GM18499 (cell line): ENCODE measurements around the gene C4BPB.

Experiments used
- ATAC-seq: cut with Tn5 transposase; IDR thresholded peaks from one replicate; pipeline ENCODE4 v1.9.1; 2021; ENCODE audit warnings: moderate number of reproducible peaks; ENCODE audit not compliant: insufficient read depth, unreplicated experiment

The C4BPB gene

DNA sequence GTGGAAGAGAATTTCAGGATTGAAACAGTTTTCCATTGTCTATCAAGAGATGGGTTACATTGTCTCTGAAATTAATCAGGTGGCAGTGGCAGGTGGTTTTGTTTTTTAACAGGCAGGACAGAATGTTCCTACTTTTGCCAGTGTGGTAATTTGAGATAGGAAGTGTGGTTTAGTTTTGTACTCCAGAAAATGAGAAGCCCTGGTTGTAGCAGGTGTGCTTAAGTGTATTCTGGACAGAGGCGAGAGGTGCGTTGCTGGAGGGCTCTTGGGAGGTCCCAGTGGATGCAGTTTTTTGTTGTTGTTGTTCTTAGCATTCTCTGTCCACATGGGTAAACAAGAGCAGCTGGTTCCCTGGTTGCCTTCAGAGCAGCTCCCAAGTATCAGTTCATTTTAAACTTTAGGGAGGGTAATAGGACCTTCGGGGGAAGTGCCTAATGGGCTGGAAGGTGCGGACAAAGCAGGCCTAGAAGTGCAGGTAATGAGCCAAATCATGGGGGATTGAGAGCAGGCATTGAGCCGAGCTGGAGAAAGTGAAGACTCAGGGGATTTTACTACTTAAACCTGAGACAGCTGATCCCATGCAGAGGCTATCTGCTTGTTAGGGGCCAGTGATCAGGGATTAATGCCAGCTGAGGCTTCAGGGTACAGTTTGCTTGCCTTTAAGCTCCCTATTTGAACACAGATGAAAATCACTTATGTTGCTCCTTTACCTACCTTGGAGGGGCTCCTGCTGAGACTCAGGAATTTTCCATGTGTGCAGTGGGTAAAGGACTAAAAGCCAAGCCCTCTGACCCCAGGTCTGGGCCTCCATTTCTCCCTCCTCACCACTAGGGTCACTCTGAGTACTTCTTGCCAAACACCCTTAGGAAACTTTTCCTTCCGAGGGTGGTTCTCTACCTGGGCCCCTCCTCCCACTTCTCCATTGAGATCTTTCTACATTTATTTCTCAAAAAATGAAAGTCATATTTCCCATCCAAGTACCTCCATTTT lies 29.5 kb upstream of the C4BPB start:
- no peak for ATAC-seq

DNA sequence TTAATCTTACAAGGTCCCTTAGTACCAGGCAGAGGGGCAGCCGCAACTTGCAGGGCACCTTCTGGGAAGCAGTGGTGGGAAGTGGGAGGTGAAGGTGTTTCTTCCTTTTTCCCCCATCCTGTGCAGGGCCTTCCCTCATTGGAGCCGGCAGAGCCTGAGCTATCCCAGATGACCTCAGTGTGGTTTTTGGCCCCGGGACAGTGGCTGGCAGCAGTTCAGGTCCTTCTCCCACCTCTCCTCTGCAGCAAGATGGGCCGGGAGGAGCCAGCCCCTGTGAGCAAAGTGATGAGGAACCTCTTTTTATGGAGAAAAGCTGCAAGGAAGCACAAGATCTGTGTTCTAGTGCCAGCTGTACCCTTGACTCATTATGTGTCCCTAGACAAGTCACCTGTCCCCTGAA lies 28.8 kb upstream of the C4BPB start:
- no peak for ATAC-seq

DNA sequence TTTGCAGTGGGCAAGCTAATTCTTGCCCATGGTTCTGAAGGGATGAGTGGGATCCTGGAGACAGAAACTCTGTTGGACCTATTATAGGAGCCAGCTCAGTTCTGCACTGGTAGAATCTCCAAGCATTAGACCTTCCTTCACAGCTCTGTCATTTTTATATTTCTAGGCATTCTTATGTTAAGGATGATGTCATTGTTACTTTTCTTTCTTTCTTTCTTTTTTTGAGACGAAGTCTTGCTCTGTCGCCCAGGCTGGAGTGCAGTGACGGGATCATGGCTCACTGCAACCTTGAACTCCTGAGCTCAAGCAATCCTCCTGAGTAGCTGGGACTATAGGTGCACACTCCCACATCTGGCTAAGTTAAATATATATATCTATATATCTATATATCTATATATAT lies 28.1 kb upstream of the C4BPB start:
- no peak for ATAC-seq

DNA sequence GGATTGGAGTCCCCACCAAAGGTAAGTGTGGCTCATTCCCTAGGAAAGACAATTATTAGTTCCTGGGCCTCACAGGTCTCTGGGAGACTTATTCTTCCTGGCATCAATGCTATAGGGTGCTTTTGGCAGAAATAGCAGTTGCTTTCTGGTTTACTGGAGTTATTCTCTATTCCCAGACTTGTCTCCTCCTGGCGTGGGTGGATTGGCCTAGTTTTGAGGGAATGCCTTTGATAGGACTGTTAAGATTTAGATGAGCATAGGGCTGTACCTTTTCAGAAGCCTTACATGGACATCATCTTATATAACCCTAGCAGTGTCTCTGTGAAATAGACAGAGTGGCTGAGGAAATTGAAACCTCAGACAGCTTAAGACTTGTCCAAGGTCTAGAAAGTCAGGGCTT lies 26.6 kb upstream of the C4BPB start:
- ATAC-seq, result no peak

DNA sequence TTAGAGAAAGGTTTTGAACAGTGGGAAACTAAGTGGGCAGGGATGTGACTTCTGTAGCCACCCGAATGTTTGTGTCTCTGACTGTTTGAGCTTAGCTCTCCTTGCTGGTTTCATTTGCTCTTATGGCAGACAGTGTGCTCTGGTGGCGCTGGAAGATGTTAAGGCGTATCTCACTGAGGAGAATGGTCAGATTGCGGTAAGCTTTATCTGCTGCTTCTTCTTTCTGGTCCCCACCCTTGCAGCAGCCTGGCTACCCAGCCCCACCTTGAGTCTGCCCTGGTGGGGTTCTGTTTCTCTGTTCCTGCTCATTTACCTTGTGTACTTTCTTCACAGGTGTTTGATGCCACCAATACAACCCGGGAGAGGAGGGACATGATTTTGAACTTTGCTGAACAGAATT lies 25.6 kb upstream of the C4BPB start:
- ATAC-seq, result no peak

DNA sequence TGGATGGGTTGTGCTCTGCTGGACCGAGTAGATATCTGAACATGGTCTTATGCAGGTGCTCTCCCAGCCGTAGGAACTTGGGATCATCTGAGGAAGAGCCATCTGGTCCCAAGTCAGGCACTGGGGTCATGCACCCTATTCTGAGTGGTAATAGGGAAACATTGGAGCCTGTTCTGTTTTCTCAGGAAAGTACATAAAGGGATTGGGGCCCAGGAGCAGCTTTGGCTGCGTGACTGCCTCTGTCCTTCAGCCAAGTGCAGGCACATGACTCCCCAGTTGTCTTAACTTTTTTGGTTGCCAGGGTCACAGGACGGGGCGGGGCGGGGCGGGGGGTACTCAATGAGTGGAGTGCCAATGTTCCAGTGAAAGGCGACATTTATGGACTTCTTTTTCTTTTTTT lies 24.1 kb upstream of the C4BPB start:
- no peak for ATAC-seq

DNA sequence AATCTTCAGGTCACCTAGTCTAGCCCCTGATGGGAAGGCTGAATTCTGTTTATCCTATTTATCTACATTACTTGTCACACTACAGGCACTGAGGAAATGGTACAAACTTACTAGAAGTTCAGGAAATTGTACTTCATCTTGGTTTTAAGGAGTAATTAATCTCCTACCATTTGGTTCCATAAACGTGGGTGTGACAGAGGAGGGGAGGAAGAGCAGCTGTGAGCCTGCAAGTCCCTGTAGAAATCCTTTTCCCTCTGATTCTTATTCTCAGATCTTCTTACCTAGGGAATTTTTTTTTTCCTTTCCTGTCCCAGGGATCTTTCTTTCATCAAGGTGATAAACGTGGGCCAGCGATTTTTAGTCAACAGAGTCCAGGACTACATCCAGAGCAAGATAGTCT lies 21.5 kb upstream of the C4BPB start:
- no peak for ATAC-seq

DNA sequence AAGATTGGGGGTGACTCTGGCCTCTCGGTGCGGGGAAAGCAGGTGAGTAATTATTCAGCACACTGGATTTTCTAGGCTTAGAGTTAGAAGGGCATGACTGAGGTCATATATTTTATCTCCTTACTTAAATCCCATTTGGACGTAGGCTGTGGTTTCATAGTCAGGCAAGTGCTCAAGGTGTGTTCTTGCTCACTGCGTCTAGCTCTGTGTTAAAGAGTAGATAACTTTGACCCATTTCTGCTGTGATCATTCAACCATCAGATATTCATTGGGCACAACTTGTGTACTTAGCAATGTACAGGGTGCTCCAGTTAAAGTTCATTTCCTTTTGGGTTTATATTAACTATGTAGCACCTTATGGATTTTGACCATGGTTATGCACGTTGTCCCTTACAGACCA lies 21.0 kb upstream of the C4BPB start:
- ATAC-seq, result no peak

DNA sequence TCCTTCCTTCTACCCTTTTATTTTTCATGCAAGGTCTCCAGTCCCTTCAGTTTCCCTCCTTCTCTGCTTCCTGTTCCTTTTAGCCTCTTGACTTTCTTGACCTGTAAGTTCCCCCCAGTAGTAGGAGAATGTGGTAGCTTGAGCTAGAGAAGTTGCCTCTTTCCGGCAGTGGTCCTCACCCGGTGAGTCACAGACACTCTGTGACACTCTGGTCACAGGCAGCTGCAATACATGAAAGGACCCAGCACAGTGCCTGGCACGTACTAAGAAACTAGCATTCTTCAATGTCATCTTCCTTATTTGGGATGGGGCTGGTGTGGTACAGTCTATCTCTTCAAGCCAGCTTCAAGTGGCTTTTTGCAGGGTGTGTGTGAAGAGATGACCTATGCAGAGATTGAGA lies 19.6 kb upstream of the C4BPB start:
- no peak for ATAC-seq

DNA sequence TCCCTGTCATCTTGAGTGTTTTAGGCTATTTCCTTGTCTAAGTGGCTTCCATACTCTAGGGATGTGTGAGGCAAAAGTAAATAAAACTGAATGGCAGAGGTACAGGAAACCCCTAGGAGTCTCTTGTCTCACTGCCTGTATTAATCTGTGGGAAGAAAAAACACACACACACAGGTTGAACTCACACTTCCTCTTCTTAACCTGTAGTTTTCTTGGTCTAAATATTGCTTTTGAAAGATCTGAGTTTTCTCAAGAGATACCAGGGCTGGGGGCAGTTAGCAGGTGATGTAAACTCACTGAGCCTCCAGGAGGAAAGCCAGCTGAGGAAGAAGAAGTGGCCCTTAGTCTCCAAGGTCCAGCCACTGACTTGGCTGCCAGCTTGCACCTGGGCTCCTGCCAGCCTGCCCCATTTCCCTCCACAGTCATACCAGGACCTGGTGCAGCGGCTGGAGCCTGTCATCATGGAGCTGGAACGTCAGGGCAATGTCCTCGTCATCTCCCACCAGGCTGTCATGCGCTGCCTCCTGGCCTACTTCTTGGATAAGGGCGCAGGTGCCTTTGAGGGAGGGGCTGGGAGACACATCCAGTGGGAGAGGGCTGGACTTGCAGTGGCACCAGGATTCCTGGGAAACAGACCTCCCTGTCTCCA lies 18.7 kb upstream of the C4BPB start:
- no peak for ATAC-seq

DNA sequence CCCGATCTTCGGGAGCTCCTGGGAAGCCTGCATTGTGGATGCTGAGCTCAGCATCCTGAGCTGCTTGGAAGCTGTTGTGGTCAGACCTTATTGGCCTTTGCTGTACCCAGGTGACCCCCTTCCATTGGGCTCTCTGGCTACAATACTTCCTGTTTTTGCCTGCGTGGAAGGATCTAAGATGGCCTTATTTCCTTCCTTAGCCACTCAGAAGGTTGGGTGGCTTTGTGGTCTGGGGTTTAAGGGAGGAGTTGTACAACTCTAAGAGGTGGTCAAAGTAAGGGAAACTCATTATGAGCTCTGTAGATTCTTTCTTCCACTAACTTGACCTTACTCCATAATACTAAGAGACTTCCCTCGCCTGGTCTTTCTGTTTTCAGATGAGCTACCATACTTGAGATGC lies 17.8 kb upstream of the C4BPB start:
- ATAC-seq, result no peak

DNA sequence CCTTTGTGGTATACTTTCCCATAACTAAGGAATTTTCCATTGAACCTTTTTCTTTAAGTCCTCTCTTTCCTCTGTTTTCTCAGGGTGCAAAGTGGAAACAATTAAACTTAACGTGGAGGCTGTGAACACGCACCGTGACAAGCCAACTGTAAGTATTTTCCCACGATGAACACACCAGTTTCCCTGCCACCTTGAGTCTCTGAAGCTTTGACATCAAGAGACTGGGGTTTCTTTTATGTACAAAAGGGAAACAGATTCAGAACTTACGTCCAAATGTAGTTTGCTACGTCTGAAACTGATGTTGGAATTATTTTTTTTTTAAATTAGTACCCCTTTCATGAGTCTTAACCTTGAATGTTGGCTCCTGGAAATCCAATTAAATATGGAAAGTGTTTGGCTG lies 17.2 kb upstream of the C4BPB start:
- ATAC-seq, result no peak

DNA sequence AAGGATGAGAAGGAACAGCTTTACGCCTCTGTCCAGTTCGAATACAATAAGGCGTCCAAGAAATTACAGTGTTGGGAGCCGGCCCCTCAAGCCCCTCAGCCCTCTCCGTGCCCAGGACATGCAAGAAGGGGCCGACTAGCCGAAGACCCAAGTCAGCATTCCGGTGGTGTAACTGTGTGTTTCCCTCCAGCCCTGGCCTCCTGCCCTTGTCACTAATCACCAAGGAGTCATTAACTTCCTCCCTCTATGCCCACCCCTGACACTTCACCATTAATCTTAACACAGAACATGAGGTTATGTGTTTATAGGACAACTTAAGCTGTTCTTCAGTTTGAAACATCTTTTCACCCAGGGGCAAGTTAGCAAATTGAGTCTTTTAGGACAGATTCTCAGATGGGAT lies 16.4 kb upstream of the C4BPB start:
- ATAC-seq, result no peak

DNA sequence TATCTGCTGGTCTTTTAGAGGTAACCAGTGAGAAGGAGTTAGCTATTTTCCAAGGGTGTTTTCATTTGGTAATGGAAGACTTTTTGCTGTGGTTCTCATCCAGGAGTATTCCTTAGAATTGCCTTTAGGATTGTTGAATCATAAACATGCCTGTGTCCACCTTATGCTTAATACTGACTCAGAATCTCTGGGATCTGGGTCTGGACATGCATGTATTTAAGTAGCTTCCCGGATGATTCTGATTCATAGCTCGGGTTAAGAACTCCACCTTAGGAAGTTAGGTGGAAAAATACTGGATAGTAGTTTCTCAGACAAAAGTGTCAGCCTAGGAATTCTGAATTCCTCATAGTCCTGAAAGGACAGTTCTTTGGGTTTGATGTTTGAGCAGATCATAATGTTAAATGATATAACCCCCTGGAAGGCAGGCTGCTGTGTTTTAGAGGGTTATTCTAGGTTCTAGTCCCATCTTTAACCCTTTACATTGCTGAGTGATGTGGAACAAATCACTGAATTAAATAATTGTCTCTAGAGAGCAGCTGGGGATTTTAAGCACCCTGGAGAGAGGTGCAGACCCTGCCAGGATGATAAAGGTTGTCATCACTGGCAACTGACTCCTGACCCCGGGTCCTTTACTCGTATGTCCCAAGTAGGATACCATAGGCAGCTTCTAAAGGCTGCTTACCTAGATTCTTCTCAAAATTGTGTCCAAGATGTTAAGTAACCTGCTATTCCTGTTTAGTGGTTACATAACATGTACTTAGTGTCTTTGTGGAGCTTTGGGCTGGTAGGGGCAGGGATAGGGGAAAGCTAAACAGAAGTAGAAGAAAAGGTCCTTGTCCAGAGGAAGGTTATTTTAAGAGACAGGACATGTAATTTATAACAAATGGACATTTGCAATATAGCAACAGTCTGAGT lies 14.5 kb upstream of the C4BPB start:
- ATAC-seq, result no peak

DNA sequence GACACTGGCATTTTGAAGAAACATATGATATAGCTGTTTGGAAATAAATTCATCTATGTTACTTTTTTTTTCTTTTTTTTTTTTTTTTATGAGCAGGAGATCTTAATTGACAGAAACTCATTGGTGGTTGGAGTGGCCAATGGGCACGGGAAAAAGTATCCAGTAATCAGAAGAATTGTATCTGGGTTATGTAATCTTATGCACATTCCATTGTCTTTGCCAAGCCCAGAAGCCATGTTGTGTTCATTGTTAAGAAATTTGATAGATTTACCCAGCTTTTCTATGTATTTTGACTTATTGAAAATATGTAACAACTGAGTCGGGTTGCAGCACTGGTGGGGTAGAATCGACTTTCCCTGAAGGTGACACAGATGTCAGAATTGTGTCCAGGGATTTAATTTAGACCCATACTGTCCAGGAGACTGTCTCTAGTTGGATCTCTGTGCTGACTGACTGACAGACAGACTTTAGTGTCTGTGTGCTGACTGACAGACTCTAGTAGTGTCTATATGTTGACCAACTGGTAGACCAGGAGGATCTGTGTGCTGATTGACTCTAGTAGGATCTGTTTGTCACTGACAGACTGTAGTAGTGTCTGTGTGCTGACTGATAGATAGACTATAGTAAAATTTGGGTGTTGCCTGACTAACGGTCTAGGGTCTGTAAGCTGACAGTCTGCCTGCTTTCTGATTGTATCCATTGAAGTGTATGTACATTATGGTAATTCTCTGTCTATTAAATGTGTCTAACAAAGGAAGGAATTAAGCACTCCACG lies 12.3 kb upstream of the C4BPB start:
- ATAC-seq, result no peak

DNA sequence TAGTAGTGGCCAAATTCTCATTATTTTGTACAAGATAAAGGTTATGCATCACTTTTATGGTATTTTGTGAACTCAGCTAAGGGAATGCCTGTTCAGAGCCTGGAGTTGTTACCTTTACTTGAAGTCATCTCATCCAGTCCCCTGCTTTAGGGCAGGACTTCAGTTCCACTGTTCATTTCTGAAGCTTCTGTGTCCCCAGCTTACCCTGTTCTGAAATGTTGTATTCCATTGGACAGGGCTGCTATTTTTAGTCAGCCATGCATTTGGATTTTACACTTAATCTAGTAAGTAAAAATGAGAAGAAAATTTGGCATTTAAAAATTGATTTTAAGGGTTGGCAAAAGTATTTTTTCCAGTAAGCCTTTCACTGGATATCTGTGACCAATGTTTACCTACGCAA lies 11.6 kb upstream of the C4BPB start:
- ATAC-seq, result no peak

DNA sequence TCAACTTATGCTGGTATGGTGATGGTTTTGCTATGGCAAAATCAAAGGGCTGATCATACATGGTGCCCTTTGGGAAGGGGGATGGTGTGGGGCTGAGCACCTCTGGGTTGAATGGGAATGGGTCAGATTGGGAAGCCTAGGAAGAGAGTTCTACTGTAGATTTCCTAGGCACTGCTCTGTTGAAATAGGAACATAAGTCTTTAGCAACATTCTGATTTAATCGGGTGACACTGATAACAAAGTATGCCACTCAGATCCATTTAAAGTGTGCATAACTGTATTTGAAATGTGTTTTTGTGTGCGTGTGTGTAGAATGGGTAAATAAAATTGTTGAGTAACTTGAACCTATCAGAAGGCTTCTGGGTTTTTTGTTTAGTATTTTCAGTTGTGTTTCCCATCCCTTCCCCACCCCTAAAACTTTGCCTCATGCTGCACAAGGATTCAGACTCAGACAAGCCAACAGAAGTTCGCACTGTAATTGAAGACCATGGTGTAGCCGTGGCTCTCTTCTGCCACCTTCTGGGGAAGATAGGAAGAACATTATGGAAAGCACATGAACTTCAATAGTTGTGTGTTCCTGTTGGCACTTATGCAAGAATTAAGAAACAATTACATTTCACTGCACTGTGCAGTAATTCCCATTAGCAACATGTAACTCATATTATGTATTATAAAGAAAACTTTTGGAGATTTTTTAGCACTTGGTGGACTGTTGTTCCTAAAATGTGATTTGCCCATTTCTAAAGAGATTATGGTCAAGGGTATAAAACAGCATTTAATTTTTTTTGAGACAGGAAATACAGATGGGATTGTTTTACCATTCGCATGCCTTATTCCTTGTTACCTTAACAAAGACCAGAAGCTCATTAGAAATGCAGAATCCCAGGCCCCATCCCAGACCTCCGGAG lies 10.9 kb upstream of the C4BPB start:
- ATAC-seq, result no peak

DNA sequence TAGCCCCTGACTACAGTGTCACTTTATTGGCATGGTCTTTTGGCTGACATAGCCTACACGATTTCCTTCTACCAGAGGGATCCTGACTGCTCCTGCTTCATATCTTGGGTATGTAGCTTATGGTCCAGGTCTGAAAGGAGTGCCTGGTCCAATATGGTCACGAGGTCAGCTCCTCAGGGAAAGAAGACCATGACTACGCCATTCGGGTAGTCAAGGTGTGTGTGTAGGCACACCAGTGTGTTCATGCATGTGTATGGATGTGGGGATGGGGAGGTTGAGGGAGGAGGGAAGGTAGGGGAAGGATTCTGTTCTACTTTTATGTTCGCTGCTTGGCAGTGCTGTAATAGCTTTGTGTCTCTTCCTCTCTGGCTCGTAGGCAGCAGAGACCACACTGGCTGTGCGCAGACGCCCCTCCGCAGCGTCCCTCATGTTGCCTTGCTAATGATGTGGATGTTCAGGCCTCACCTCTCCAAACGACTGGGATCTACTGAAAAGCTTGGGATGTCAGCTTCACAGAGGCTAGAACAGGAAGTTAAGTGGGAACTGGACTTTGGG lies 10.0 kb upstream of the C4BPB start:
- ATAC-seq, result no peak
